KOPT-K1 (cell line): Measurements from ENCODE around the gene MGST3.
"Not testable (repeated sequence)": the region's sequence is repeated elsewhere in the genome, so short reads cannot be mapped to it uniquely, and the experiment has no call there.

Source experiments
- H3K27ac ChIP-seq: fragments of 200-600 bp; sonication (generic); 2 replicates; pipeline ENCODE4 v1.5.1; 2016; ENCODE audit warnings: antibody characterized with exemption, mild to moderate bottlenecking, low read depth, low read length; ENCODE audit not compliant: poor library complexity, severe bottlenecking
- H3K36me3 ChIP-seq: fragments of 200-600 bp; sonication (generic); 2 replicates; pipeline ENCODE4 v1.5.1; 2017; ENCODE audit warnings: antibody characterized with exemption, mild to moderate bottlenecking, low read length, moderate library complexity; ENCODE audit not compliant: insufficient read depth
- H3K9me3 ChIP-seq: fragments of 200-600 bp; sonication (generic); 2 replicates; pipeline ENCODE4 v1.5.1; 2017; ENCODE audit warnings: antibody characterized with exemption, low read length, mild to moderate bottlenecking; ENCODE audit not compliant: insufficient read depth, poor library complexity, severe bottlenecking

Gene MGST3

DNA sequence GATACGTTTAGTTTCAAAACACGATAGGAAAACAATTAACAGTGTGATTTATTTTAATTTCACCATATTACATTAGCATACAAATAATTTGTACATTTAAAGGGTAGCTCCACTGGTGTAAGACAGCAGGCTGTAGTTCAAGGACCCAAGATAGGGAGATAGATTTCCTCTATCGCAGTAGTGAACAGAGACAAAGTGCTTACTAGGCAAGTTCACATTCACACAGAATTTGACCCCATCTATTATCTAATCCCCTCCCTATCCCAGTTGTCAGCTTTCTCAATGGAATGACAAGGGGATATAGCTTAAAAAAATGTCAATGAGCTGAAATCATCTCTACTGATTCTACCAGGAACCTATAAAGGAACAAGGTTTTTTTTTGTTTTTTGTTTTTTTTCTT, 31.2 kb downstream of the MGST3 start:
- H3K36me3 ChIP-seq, result peaks cover 80% of the 10 kb centered on the region
- no peaks in the 10 kb centered on the region for H3K9me3 ChIP-seq
- no peak overlapping the region for H3K27ac ChIP-seq

DNA sequence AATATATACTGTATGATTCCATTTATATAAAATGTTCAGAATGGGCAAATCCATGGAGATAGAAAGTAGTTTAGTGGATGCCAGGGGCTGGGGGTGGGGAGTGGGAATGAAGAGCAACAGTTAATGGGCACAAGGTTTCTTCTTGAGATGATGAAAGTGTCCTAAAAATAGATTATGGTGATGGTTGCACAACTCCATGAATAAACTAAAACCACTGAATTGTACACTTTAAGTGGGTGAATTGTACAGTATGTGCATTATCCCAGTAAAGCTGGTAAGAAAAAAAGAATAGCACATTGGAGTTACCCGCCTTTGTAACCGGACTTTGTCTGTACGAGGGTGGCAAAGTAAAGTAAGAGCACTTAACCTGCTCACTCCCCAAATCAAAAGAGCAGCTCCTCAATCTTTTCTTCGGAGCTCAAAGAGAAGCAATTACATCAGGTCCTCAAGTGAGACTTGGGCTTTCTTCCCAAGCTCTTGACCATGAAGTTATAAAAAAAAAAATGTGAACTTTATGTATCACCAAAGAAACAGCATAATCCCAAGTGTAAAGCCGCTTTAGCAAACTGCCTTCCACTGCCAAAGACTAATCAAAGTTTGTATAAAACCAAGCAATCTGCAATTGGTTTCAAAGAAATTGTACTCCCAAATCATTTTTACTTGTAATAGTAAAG, 35.3 kb downstream of the MGST3 start:
- H3K27ac ChIP-seq, result no peak overlapping the region
- no peaks in the 10 kb centered on the region for H3K9me3 ChIP-seq
- peaks cover 99% of the 10 kb centered on the region for H3K36me3 ChIP-seq

DNA sequence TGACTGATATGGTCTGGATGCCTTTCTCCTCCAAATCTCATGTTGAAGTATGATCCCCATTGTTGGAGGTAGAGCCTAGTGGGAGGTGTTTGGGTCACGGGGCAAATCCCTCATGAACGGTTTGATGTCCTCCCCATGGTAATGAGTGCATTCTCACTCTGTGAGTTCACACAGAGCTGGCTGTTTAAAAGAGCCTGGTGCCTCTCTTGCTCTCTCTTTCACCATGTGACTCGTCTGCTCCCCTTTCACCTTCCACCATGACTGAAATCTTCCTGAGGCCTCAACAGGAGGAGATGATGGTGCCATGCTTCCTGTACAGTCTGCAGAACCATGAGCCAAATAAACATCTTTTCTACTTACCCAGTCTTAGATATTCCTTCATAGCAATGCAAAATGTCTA, 37.1 kb downstream of the MGST3 start:
- H3K9me3 ChIP-seq, result no peaks in the 10 kb centered on the region
- peaks cover 98% of the 10 kb centered on the region for H3K36me3 ChIP-seq
- H3K27ac ChIP-seq, result no peak overlapping the region

DNA sequence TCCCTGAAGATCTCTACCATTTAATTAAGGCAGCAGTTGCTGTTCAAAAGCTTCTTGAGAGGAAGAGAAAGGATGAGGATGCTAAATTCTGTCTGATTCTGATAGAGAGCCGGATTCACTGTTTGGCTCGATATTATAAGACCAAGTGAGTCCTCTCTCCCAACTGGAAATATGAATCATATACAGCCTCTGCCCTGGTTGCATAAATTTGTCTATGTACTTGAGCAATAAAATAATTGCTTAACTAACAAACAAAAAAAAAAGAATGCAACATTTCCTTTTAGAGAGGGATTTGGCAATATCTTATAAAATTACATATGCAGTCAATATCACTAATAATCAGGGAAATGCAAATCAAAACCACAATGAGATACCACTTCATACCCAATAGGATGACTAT, 40.5 kb downstream of the MGST3 start:
- Histone ChIP-seq H3K27ac (no peak overlapping the region), H3K9me3 (no peaks in the 10 kb centered on the region), H3K36me3 (peaks cover 86% of the 10 kb centered on the region)

DNA sequence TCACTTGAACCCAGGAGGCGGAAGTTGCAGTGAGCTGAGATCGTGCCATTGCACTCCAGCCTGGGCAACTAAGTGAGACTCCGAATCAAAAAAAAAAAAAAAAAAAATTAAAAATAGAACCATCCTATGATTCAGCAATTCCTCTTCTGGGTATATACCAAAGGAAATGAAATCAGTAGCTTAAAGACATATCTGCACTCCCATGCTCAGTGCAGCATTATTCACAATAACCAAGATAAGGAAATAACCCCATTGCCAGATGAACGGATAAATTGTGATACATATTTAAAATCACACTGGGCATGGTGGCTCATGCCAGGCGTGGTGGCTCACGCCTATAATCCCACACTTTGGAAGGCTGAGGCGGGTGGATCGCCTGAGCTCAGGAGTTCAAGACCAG, 43.6 kb downstream of the MGST3 start:
- H3K27ac ChIP-seq, result no peak overlapping the region
- no peaks in the 10 kb centered on the region for H3K9me3 ChIP-seq
- peaks cover 86% of the 10 kb centered on the region for H3K36me3 ChIP-seq

DNA sequence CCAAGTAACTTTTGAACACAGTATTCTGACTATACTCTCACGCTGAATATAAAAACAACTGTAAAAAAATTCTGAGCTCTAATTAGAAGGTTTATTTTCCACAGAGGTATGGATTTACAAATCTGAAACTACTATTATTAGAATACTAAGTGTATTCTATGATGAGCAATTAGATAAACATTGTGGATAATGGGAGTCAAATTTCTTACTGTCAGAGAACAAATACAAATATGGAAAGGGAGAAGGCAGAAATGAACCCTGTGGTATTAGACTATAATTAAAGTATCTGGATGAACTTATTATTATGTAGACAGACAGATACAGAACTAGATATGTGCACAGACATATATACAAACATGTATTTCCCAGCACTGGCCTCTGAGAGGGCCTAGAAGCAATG, 44.8 kb downstream of the MGST3 start:
- Histone ChIP-seq H3K27ac (no peak overlapping the region), H3K36me3 (peaks cover 87% of the 10 kb centered on the region), H3K9me3 (no peaks in the 10 kb centered on the region)

DNA sequence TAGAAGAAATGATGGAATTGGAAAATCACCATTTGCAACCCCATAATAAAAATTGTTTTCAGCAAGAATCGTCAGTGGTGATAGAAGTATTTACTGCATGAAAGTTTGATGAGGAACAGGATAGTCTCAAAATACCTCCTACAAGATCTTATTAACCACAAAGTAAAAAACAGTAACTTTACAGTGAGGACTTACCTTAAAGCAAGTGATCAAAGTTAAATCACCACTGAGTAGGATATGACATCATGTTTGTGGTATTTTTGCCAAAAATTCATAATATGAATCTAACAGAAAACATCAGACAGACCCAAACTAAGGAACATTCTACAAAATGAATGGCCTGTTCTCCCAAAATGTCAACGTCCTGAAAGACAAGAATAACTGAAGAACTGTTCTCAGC, 47.5 kb downstream of the MGST3 start:
- H3K36me3 ChIP-seq, result peaks cover 88% of the 10 kb centered on the region

DNA sequence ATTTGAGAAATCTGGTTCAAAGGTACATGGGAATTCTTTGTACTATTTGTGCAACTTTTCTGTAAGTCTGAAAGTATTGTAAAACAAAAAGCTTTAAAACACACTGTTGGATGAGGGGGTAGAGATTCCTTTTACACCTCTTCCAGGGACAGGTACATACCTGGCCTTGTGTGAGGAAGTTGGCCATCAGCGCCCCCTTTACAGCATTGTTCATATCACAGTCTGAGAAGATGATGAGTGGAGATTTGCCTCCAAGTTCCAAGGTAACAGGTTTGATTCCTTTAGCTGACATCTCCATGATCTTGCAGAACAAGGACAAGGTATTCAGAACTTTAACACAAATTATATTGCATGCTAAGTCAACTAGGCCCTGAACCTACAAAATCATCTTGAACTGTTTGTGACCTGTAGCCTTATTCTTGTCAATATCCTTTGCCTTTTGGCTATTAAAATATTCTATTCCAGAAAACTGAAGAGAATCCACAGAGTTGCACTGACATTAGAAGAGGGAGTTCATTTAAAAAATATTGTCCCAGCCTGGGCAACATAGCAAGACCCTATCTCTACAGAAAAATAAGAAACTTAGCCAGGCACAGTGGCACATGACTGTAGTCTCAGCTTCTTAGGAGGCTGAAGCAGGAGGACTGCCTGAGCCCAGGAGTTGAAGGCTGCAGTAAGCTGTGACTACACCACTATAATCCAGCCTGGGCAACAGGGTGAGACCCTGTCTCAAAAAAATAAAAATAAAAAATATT, 48.4 kb downstream of the MGST3 start:
- Histone ChIP-seq H3K36me3 (peaks cover 83% of the 10 kb centered on the region), H3K27ac (no peak overlapping the region), H3K9me3 (no peaks in the 10 kb centered on the region)

More for the DNA sequence above, 47.5 kb downstream of the MGST3 start:
- no peak overlapping the region for H3K27ac ChIP-seq
- no peaks in the 10 kb centered on the region for H3K9me3 ChIP-seq

DNA sequence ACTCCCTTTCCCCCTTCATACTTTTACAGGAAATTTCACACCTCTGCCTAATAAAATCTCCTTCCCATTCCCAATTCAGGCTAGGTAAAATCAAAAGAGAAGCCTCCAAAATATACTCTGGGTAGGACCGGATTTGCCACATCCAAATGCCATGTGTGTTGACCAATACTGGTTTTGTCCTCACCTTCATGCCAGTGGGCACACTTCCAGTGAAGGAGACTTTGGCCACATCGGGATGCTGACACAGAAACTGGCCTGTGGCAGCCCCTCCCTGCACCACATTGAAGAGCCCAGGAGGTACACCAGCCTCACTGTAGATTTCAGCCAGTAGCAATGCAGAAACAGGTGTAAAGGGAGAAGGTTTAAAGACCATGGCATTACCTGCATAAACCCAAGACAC, 49.3 kb downstream of the MGST3 start:
- H3K27ac ChIP-seq, result no peak overlapping the region
- H3K9me3 ChIP-seq, result no peaks in the 10 kb centered on the region
- H3K36me3 ChIP-seq, result peaks cover 87% of the 10 kb centered on the region

DNA sequence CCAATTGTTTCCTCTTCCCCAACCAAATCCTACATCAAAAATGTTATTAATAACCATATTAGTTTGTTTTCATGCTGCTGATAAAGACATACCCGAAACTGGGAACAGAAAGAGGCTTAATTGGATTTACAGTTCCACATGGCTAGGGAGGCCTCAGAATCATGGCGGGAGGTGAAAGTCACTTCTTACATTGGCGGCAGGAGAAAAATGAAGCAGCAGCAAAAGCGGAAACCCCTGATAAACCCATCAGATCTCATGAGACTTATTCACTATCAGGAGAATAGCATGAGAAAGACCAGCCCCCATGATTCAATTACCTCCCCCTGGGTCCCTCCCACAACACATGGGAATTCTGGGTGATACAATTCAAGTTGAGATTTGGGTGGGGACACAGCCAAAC, 49.7 kb downstream of the MGST3 start:
- not testable (repeated sequence) for H3K27ac ChIP-seq, H3K9me3 ChIP-seq
- peaks cover 87% of the 10 kb centered on the region for H3K36me3 ChIP-seq

DNA sequence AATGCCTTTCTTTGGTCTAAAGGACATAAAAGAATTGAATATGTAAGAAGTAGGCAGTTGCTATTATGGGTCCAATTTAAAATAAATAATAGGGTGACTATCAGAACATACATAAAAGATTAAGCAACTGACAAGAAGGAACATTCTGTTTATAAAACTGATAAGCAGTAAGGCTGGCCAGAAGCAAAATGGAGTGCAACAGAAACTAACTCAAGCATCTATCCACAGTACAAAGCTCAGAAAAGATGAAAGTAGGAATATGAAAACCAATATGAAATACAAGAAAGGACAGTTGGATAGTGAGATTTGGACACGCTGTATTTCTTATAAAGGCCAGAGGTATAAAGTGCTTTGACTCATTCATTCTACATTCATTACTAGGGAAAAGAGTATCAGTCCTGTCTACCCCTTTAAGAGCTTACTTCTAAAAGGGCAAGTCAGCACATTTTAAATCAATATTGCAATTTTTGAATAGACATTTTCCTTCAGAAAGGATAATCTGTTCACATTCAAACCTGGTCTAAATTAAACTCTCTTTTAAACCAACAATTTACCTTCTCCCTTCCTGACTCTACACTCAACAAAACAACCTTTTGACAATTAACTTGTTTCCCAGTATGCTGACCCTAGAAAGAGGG, 52.9 kb downstream of the MGST3 start:
- Histone ChIP-seq H3K27ac (no peak overlapping the region), H3K9me3 (peaks cover 7% of the 10 kb centered on the region), H3K36me3 (peaks cover 79% of the 10 kb centered on the region)

DNA sequence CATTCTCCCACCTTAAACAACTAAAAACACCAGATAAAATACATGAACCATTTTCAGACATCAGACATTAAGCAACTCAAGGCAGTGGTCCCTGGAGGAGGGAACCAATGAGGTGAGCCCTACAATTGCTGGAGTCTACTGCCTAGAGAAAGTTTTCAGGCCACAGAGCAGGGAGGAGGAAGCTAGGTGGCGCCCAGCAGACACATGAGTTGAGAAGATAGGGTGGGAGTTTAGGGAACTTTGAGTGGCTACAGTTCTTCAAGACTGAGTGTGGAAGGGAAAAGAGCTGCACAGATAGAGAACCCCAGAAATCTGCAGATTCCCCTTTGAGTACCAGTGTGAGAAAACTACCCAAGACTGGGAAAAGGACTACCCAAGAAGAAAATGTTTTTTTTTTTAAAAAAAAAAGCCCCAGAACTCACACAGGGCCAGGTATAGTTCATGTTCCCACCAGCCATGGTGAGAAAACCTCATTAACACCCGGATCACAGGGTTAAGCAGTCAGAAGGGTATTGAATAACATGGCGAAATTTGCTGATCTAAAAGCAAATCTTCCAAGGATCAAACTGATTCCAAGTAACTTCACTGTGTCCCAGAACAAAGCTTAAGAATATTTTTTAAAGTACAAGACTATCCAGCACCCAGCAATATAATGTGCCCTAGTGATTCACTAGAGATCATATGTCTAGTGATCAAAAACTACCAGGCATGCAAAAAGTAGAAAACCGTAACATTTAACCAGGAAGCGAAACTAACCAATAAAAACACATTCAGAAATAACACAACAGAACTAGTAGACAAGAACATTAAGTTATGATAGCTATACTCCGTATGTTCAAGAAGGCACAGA, 55.3 kb downstream of the MGST3 start:
- H3K9me3 ChIP-seq, result peaks cover 7% of the 10 kb centered on the region
- no peak overlapping the region for H3K27ac ChIP-seq
- peaks cover 68% of the 10 kb centered on the region for H3K36me3 ChIP-seq

DNA sequence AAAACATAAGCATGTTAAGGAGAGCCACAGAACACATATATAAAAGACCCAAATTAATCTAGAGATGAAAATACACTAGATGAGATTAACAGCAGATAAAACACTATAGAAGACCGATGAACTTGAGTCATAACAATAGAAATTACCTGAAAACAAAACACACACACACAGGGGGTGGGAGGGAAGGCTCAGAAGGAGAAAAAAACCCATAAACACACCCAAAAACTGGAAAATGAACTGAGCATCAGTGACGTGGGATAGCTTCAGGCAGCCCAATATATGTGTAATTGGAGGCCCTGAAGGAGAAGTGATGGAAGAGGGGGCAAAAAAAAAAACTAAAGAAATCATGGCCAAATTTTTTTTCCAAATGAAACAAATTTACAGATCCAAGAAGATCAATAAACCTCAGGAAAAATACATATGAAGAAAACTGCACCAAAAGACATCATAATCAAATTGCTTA, 56.0 kb downstream of the MGST3 start:
- Histone ChIP-seq H3K27ac (no peak overlapping the region), H3K36me3 (peaks cover 61% of the 10 kb centered on the region), H3K9me3 (peaks cover 7% of the 10 kb centered on the region)

DNA sequence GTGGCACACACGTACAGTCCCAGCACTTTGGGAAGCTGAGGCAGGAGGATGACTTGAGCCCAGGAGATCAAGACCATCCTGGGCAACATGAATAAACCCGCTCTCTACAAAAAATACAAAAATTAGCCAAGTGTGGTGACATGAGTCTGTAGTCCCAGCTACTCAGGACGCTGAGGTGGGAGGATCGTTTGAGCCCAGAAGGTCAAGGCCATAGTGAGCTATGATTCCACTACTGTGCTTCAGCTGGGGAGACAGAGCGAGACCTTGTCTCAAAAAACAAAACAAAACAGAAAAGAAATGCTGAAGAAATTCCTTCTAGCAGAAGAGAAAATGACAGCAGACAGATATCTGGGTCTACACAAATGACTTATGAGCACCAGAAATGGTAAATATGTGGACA, 57.0 kb downstream of the MGST3 start:
- Histone ChIP-seq H3K36me3 (peaks cover 51% of the 10 kb centered on the region), H3K27ac (no peak overlapping the region), H3K9me3 (peaks cover 7% of the 10 kb centered on the region)

DNA sequence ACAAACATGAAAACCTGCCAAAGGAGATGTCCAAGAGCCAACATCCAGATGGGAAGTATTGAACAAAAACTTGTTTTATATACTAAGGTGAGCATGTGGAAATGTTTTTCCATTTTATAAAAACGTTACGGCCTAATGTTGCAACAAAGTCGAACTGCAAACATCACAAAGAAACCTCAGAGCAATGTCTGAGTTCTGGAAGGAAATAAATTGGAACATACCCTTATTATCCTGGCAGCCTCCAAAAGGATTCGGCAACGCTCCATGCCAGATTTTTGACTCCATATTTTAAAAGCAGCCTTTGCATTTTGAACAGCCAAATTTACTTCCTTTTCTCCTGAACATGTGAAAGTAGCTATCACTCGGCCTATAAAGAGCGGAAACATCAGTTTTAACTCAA, 64.0 kb downstream of the MGST3 start:
- H3K36me3 ChIP-seq, result peaks cover 21% of the 10 kb centered on the region
- H3K9me3 ChIP-seq, result no peaks in the 10 kb centered on the region
- no peak overlapping the region for H3K27ac ChIP-seq
